EH (cell line): ENCODE measurements around the gene KLHL14.
"Not testable (repeated sequence)": the region's sequence is repeated elsewhere in the genome, so short reads cannot be mapped to it uniquely, and the experiment has no call there.

Experiments
- DNase-seq: peaks from one replicate; pipeline ENCODE4 v3.0.0-alpha.2; 2015; ENCODE audit warnings: low read depth

The KLHL14 gene, protein sequence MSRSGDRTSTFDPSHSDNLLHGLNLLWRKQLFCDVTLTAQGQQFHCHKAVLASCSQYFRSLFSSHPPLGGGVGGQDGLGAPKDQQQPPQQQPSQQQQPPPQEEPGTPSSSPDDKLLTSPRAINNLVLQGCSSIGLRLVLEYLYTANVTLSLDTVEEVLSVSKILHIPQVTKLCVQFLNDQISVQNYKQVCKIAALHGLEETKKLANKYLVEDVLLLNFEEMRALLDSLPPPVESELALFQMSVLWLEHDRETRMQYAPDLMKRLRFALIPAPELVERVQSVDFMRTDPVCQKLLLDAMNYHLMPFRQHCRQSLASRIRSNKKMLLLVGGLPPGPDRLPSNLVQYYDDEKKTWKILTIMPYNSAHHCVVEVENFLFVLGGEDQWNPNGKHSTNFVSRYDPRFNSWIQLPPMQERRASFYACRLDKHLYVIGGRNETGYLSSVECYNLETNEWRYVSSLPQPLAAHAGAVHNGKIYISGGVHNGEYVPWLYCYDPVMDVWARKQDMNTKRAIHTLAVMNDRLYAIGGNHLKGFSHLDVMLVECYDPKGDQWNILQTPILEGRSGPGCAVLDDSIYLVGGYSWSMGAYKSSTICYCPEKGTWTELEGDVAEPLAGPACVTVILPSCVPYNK

DNA sequence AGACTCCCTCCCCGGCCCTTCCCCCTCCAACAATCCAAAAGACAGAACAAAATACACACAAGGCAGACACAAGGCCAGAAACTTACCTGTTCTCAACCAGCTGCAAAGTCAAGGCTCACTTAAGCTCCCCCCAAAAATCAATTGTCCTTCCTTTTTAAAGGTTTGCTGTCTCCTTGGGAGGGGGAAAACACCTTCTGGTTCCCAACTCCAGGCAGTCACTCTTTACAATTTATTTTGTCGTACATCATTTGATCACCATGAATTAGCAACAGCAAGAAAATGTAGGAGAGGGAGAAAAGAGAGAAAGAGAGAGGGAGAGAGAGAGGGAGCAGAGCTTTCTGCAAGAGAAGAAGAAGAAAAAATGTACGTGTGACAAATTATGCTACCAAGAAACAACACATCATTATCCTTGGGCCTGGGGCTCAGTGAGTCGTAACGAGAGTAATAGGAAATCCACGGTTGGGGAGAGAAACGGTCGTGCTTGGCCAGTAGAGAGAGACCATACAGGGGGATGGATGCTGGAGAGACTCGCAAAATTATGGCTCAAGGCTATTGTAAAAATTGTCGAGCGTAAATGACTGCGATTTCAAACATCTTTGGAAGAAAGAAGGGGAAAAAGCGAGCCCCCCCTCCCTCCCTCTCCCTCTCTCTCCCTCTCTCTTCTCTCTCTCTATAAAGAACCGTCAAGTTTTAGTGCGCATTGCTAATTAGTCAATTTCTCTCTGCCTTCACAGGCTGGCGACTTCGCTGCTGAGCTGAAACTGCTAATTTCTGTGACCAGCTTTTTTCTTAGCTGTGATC is at the start of gene KLHL14:
TSS of gene KLHL14 (minus strand) at position 443 of the 801 bp plus-strand sequence. CDS start 2,432 bp downstream, outside the sequence.
- no peak for DNase-seq

- DNase-seq, result no peak
Observed at GRCh38 chr18:32822197-32822596, 49.4 kb upstream of the KLHL14 start.

DNA sequence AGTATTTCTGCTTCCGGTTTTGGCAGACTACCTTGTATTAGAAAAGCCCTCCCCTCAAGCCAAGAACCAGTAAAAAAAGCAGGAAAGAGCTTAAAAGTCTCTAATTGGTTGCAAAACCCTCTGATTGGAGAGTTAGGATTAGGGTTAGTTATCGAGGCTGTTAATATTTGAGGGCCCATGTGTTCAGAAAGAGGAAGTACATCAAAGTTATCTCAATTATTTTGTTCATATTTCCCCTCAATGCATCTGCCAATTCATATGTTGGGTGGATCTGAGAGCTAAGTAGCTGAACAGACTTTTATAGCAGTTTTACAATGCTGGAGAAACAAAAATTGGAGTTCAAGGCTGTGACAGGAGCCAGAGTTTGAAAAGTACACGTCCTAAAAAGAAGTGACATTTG is 43.1 kb upstream of the KLHL14 start:
- DNase-seq, result no peak

DNA sequence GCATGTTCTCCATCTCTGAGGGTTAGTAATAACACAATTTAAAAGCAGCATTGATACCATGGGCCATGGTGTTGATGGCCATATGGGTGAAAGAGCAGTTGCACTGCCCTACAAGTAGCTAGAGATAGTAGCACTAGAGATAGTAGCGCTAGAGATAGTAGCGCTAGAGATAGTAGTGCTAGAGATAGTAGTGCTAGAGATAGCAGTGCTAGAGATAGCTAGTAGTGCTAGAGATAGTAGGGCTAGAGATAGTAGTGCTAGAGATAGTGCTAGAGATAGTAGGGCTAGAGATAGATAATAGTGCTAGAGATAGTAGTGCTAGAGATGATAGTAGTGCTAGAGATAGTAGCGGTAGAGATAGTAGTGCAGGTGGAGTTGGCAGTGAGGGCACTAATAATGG is 39.5 kb upstream of the KLHL14 start:
- no peak for DNase-seq

GRCh38 chr18:32810314-32810713 is 37.5 kb upstream of the KLHL14 start:
- DNase-seq, result no peak

DNA sequence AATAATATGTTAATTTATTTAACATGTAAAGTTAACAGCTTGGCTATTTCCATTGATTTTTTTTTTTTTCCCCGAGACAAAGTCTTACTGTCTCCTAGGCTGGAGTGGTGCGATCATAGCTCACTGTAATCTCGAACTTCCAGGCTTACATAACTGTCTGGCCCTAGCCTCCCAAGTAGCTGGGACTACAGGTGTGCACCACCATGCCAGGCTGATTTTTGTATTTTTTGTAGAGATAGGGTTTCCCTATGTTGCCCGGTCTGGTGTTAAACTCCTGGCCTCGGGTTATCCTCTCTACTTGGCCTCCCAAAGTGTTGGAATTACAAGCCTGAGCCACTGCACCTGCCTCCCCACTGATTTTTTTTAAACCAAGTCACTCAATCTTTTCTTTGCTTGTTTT is 32.5 kb upstream of the KLHL14 start:
- DNase-seq, result no peak

- DNase-seq, result no peak
Observed at GRCh38 chr18:32804134-32804888, 31.5 kb upstream of the KLHL14 start.

- no peak for DNase-seq
Observed at GRCh38 chr18:32803568-32803967, 30.7 kb upstream of the KLHL14 start.

GRCh38 chr18:32802591-32803451 is 30.0 kb upstream of the KLHL14 start:
- no peak for DNase-seq

GRCh38 chr18:32801228-32801627 is 28.4 kb upstream of the KLHL14 start:
- DNase-seq, result no peak

- DNase-seq, result no peak
Observed at GRCh38 chr18:32798209-32798960, 25.6 kb upstream of the KLHL14 start.

DNA sequence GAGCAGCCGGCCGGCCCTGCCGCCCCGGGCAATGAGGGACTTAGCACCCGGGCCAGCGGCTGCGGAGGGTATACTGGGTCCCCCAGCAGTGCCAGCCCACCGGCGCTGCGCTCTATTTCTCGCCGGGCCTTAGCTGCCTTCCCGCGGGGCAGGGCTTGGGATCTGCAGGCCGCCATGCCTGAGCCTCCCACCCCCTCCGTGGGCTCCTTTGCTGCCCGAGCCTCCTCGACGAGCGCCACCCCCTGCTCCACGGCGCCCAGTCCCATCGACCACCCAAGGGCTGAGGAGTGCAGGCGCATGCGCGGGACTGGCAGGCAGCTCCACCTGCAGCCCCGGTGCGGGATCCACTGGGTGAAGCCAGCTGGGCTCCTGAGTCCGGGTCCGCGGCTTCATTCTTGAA is 21.8 kb upstream of the KLHL14 start:
- DNase-seq, result not testable (repeated sequence)

DNA sequence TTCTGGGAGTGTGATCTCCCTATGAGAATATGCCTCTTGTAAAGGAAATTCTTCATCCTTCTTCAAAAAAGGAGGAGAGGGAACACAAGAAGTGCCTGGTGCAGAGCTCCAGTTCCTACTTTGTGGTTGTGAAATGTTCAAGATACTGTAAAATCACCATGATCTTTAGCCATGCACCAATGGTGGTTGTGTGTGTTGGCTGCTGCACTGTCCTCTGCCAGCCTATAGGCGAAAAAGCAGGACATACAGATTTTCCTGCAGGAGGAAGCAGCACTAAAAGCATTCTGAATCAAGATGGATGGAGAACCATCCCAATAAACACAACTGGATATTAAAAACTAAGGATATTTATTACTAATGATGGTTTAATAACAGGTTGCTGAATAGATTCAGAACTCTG is 6.2 kb upstream of the KLHL14 start:
- DNase-seq, result no peak

GRCh38 chr18:32777049-32777448 is 4.2 kb upstream of the KLHL14 start:
- DNase-seq, result no peak

DNA sequence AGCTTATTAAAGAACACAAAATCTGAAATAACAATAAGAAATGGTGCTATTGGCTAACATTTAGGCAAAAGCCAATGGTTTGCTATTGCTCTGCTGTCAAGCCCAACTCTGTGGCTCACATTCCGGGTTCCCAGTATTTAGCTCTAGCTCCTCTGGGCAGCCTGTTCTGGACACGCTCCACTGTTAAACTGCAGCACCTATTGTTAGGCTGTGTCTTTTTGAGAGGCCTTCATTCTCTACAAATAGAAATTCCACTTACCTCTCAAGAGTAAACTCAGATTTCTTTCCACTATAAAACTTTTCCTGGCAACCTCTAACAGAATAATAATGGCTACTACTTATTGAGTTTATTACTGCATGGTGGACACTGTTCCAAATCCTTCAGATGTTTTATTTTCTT is 3.7 kb upstream of the KLHL14 start:
- no peak for DNase-seq

DNA sequence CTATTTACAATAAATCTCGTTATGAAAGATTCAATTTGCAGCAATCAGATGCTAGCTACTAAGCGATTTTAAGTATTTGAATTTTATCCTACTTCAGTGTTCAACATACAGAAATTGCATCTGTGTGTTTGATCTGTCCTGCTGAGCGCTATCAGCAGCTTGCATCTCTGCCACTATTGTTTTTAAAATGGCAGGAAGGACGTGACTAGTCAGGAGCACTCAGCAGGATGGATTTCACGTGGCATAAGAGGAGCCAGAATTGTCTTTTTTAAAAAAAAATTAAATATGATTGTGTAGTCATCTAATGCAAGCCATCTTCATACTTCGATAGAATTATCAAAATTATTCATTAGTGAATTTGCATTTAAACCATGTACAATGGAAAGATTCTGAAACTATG is 2.8 kb upstream of the KLHL14 start:
- no peak for DNase-seq

- DNase-seq, result no peak
Observed at GRCh38 chr18:32773382-32773712, 524 bp upstream of the KLHL14 start.

GRCh38 chr18:32771871-32772580 is 797 bp downstream of the KLHL14 start:
- no peak for DNase-seq

DNA sequence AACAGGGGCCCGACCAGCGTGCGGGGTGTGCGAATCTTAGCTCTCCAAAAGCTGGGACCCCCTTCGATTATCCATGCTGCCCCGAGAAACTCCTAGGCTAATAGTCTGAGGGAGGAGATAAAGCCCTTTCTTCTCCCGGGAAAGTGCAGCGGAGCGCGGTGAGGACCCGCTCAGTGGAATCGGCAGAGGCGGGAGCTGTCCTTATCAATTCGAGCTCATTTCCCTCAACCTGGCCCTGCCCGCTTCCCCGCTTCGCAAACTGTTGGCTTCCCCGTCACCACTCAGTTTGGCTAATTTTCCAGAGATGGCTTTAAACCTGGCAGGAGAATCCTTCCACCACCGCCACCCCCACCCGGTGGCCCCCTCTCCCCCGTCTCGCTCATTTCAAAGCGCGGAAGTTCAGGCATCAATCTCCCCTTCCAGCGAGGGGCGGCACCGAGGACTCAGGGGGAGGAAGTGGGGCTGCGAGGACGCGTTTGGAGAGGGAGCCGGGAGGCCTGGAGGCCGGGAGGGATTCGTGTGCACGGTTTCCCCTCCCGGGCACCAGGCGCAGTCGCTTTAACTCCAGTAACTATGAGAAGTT is 1.6 kb downstream of the KLHL14 start:
- DNase-seq, result no peak
